Rectal smooth muscle tissue (tissue), 1 donor: ENCODE data around the gene CCDC149.

Source experiments
- H3K27ac ChIP-seq: one replicate; pipeline ENCODE4 v1.7.0; 2013; ENCODE audit warnings: low read depth, low read length, inconsistent platforms
- H3K27me3 ChIP-seq: one replicate; pipeline ENCODE4 v1.7.0; 2013; ENCODE audit warnings: low read length; ENCODE audit not compliant: control insufficient read depth, insufficient read depth
- H3K36me3 ChIP-seq: one replicate; pipeline ENCODE4 v1.7.0; 2013; ENCODE audit warnings: low read length; ENCODE audit not compliant: control insufficient read depth, insufficient read depth
- H3K4me1 ChIP-seq: one replicate; pipeline ENCODE4 v1.7.0; 2013; ENCODE audit warnings: low read length; ENCODE audit not compliant: control insufficient read depth, insufficient read depth
- H3K4me3 ChIP-seq: one replicate; pipeline ENCODE4 v1.7.0; 2013; ENCODE audit warnings: low read length
- H3K9ac ChIP-seq: one replicate; pipeline ENCODE4 v1.7.0; 2013; ENCODE audit warnings: low read length

Gene CCDC149

GRCh38 chr4:24846716-24847115 lies 66.1 kb downstream of the CCDC149 start:
- Histone ChIP-seq H3K27ac (no peak overlapping the region), H3K4me3 (no peak overlapping the region), H3K4me1 (peaks cover 10% of the 10 kb centered on the region), H3K27me3 (no peaks in the 10 kb centered on the region), H3K9ac (no peak overlapping the region), H3K36me3 (no peaks in the 10 kb centered on the region)

- Histone ChIP-seq H3K9ac (no peak overlapping the region), H3K27ac (no peak overlapping the region), H3K36me3 (no peaks in the 10 kb centered on the region), H3K4me3 (no peak overlapping the region), H3K27me3 (no peaks in the 10 kb centered on the region), H3K4me1 (peaks cover 6% of the 10 kb centered on the region)
Observed at GRCh38 chr4:24845902-24846301, 66.9 kb downstream of the CCDC149 start.

GRCh38 chr4:24845132-24845531 lies 67.7 kb downstream of the CCDC149 start:
- H3K36me3 ChIP-seq: no peaks in the 10 kb centered on the region
- H3K27me3 ChIP-seq: no peaks in the 10 kb centered on the region
- H3K27ac ChIP-seq: no peak overlapping the region
- no peak overlapping the region for H3K9ac ChIP-seq
- H3K4me3 ChIP-seq: no peak overlapping the region
- H3K4me1 ChIP-seq: peaks cover 4% of the 10 kb centered on the region

GRCh38 chr4:24843096-24843495 lies 69.7 kb downstream of the CCDC149 start:
- no peak overlapping the region for H3K27ac ChIP-seq
- no peaks in the 10 kb centered on the region for H3K27me3 ChIP-seq
- no peaks in the 10 kb centered on the region for H3K4me1 ChIP-seq
- H3K36me3 ChIP-seq: no peaks in the 10 kb centered on the region
- H3K9ac ChIP-seq: no peak overlapping the region
- H3K4me3 ChIP-seq: no peak overlapping the region

- no peak overlapping the region for H3K27ac ChIP-seq
- H3K4me1 ChIP-seq: no peaks in the 10 kb centered on the region
- no peak overlapping the region for H3K9ac ChIP-seq
- no peaks in the 10 kb centered on the region for H3K27me3 ChIP-seq
- no peak overlapping the region for H3K4me3 ChIP-seq
- H3K36me3 ChIP-seq: no peaks in the 10 kb centered on the region
Observed at GRCh38 chr4:24842356-24842755, 70.5 kb downstream of the CCDC149 start.

GRCh38 chr4:24840826-24841543 lies 71.9 kb downstream of the CCDC149 start:
- H3K36me3 ChIP-seq: no peaks in the 10 kb centered on the region
- H3K9ac ChIP-seq: no peak overlapping the region
- no peak overlapping the region for H3K27ac ChIP-seq
- H3K27me3 ChIP-seq: no peaks in the 10 kb centered on the region
- H3K4me1 ChIP-seq: no peaks in the 10 kb centered on the region
- no peak overlapping the region for H3K4me3 ChIP-seq

- Histone ChIP-seq H3K27ac (no peak overlapping the region), H3K27me3 (no peaks in the 10 kb centered on the region), H3K4me3 (no peak overlapping the region), H3K36me3 (no peaks in the 10 kb centered on the region), H3K4me1 (no peaks in the 10 kb centered on the region), H3K9ac (no peak overlapping the region)
Observed at GRCh38 chr4:24840362-24840761, 72.5 kb downstream of the CCDC149 start.

- Histone ChIP-seq H3K9ac (no peak overlapping the region), H3K4me3 (no peak overlapping the region), H3K27me3 (no peaks in the 10 kb centered on the region), H3K27ac (no peak overlapping the region), H3K4me1 (no peaks in the 10 kb centered on the region), H3K36me3 (no peaks in the 10 kb centered on the region)
Observed at GRCh38 chr4:24837781-24838180, 75.1 kb downstream of the CCDC149 start.

- Histone ChIP-seq H3K27ac (no peak overlapping the region), H3K27me3 (no peaks in the 10 kb centered on the region), H3K36me3 (no peaks in the 10 kb centered on the region), H3K9ac (no peak overlapping the region), H3K4me1 (no peaks in the 10 kb centered on the region), H3K4me3 (no peak overlapping the region)
Observed at GRCh38 chr4:24837336-24837735, 75.5 kb downstream of the CCDC149 start.

- Histone ChIP-seq H3K27ac (no peak overlapping the region), H3K4me1 (no peaks in the 10 kb centered on the region), H3K27me3 (no peaks in the 10 kb centered on the region), H3K36me3 (no peaks in the 10 kb centered on the region), H3K4me3 (no peak overlapping the region), H3K9ac (no peak overlapping the region)
Observed at GRCh38 chr4:24836661-24837242, 76.1 kb downstream of the CCDC149 start.

GRCh38 chr4:24835696-24836095 lies 77.1 kb downstream of the CCDC149 start:
- Histone ChIP-seq H3K36me3 (no peaks in the 10 kb centered on the region), H3K9ac (no peak overlapping the region), H3K27ac (no peak overlapping the region), H3K27me3 (no peaks in the 10 kb centered on the region), H3K4me1 (no peaks in the 10 kb centered on the region), H3K4me3 (no peak overlapping the region)

- H3K4me1 ChIP-seq: no peaks in the 10 kb centered on the region
- no peak overlapping the region for H3K9ac ChIP-seq
- no peaks in the 10 kb centered on the region for H3K36me3 ChIP-seq
- H3K27me3 ChIP-seq: no peaks in the 10 kb centered on the region
- H3K27ac ChIP-seq: no peak overlapping the region
- H3K4me3 ChIP-seq: no peak overlapping the region
Observed at GRCh38 chr4:24831637-24832036, 81.2 kb downstream of the CCDC149 start.

- Histone ChIP-seq H3K4me3 (no peak overlapping the region), H3K4me1 (peaks cover 4% of the 10 kb centered on the region), H3K9ac (no peak overlapping the region), H3K27ac (no peak overlapping the region), H3K27me3 (no peaks in the 10 kb centered on the region), H3K36me3 (peaks cover 2% of the 10 kb centered on the region)
Observed at GRCh38 chr4:24824720-24825119, 88.1 kb downstream of the CCDC149 start.
